HG02571 (cell line): ENCODE data around the gene SLC22A1.
"Not testable (repeated sequence)": the region's sequence is repeated elsewhere in the genome, so short reads cannot be mapped to it uniquely, and the experiment has no call there.

Experiments
- ATAC-seq: cut with Tn5 transposase; IDR thresholded peaks from one replicate; pipeline ENCODE4 v1.9.1; 2021; ENCODE audit warnings: mild to moderate bottlenecking, moderate library complexity; ENCODE audit not compliant: unreplicated experiment

Gene SLC22A1

GRCh38 chr6:160121558-160121957 lies at the start of gene SLC22A1:
Gene SLC22A1 (plus strand): TSS chr6:160121815. CDS start chr6:160121936, 121 bp downstream.
- no peak for ATAC-seq

- no peak for ATAC-seq
Measured at GRCh38 chr6:160073272-160073671, 48.3 kb upstream of the SLC22A1 start.

- no peak for ATAC-seq
Measured at GRCh38 chr6:160076009-160076408, 45.6 kb upstream of the SLC22A1 start.

GRCh38 chr6:160077024-160077423 lies 44.6 kb upstream of the SLC22A1 start:
- no peak for ATAC-seq

- no peak for ATAC-seq
Measured at GRCh38 chr6:160077526-160077925, 44.1 kb upstream of the SLC22A1 start.

GRCh38 chr6:160078883-160079685 lies 42.5 kb upstream of the SLC22A1 start:
- ATAC-seq: no peak

GRCh38 chr6:160079686-160080043 lies 42.0 kb upstream of the SLC22A1 start:
- no peak for ATAC-seq

- ATAC-seq: no peak
Measured at GRCh38 chr6:160080097-160080496, 41.5 kb upstream of the SLC22A1 start.

- ATAC-seq: no peak
Measured at GRCh38 chr6:160081398-160081797, 40.2 kb upstream of the SLC22A1 start.

- no peak for ATAC-seq
Measured at GRCh38 chr6:160082627-160083026, 39.0 kb upstream of the SLC22A1 start.

- ATAC-seq: no peak
Measured at GRCh38 chr6:160084198-160084776, 37.3 kb upstream of the SLC22A1 start.

GRCh38 chr6:160085226-160085625 lies 36.4 kb upstream of the SLC22A1 start:
- no peak for ATAC-seq

- no peak for ATAC-seq
Measured at GRCh38 chr6:160085713-160086505, 35.7 kb upstream of the SLC22A1 start.

GRCh38 chr6:160086754-160087153 lies 34.9 kb upstream of the SLC22A1 start:
- no peak for ATAC-seq

- no peak for ATAC-seq
Measured at GRCh38 chr6:160088069-160088783, 33.4 kb upstream of the SLC22A1 start.

GRCh38 chr6:160088784-160089533 lies 32.7 kb upstream of the SLC22A1 start:
- no peak for ATAC-seq

GRCh38 chr6:160089534-160089897 lies 32.1 kb upstream of the SLC22A1 start:
- ATAC-seq: no peak

GRCh38 chr6:160090442-160091239 lies 31.0 kb upstream of the SLC22A1 start:
- not testable (repeated sequence) for ATAC-seq

GRCh38 chr6:160092176-160092575 lies 29.4 kb upstream of the SLC22A1 start:
- ATAC-seq: not testable (repeated sequence)

GRCh38 chr6:160092602-160093001 lies 29.0 kb upstream of the SLC22A1 start:
- no peak for ATAC-seq
